Measurements from ENCODE around the gene SCFD2.
A peak's percentile ranks its signal among the peaks of the same experiment; 100 is the strongest.
"Not testable (repeated sequence)": the region's sequence is repeated elsewhere in the genome, so short reads cannot be mapped to it uniquely, and the experiment has no call there.

SCFD2 gene

GRCh38 chr4:53139256-53139655, 226.6 kb downstream of the SCFD2 start:
- DNase-seq (ENCODE audit: low read depth): not testable (repeated sequence)

GRCh38 chr4:53137468-53137867, 228.4 kb downstream of the SCFD2 start:
- no peak for DNase-seq (ENCODE audit: low read depth)

- no peak for DNase-seq (ENCODE audit: low read depth)
These were observed 228.9 kb downstream of the SCFD2 start for GRCh38 chr4:53136954-53137353.

- peak; percentile 6 for DNase-seq (ENCODE audit: low read depth)
These were observed 233.5 kb downstream of the SCFD2 start for GRCh38 chr4:53132132-53132891.

GRCh38 chr4:53131562-53131925, 234.3 kb downstream of the SCFD2 start:
- no peak for DNase-seq (ENCODE audit: low read depth)

GRCh38 chr4:53130896-53131561, 234.8 kb downstream of the SCFD2 start:
- no peak for DNase-seq (ENCODE audit: low read depth)

GRCh38 chr4:53128706-53129357, 237.0 kb downstream of the SCFD2 start:
- DNase-seq (ENCODE audit: low read depth): no peak

- no peak for DNase-seq (ENCODE audit: low read depth)
These were observed 237.6 kb downstream of the SCFD2 start for GRCh38 chr4:53128231-53128630.

- no peak for DNase-seq (ENCODE audit: low read depth)
These were observed 238.5 kb downstream of the SCFD2 start for GRCh38 chr4:53127365-53127764.

- DNase-seq (ENCODE audit: low read depth): no peak
These were observed 239.8 kb downstream of the SCFD2 start for GRCh38 chr4:53126099-53126498.

- no peak for DNase-seq (ENCODE audit: low read depth)
These were observed 242.0 kb downstream of the SCFD2 start for GRCh38 chr4:53123819-53124218.

GRCh38 chr4:53123171-53123570, 242.7 kb downstream of the SCFD2 start:
- DNase-seq (ENCODE audit: low read depth): no peak

GRCh38 chr4:53122280-53123116, 243.4 kb downstream of the SCFD2 start:
- DNase-seq (ENCODE audit: low read depth): no peak

- DNase-seq (ENCODE audit: low read depth): no peak
These were observed 244.5 kb downstream of the SCFD2 start for GRCh38 chr4:53121264-53121865.

GRCh38 chr4:53120778-53121177, 245.1 kb downstream of the SCFD2 start:
- DNase-seq (ENCODE audit: low read depth): no peak

- no peak for DNase-seq (ENCODE audit: low read depth)
These were observed 246.2 kb downstream of the SCFD2 start for GRCh38 chr4:53119680-53120079.

- no peak for DNase-seq (ENCODE audit: low read depth)
These were observed 247.2 kb downstream of the SCFD2 start for GRCh38 chr4:53118676-53119075.

GRCh38 chr4:53116954-53117353, 248.9 kb downstream of the SCFD2 start:
- DNase-seq (ENCODE audit: low read depth): no peak

- no peak for DNase-seq (ENCODE audit: low read depth)
These were observed 252.2 kb downstream of the SCFD2 start for GRCh38 chr4:53113431-53114225.

GRCh38 chr4:53105313-53105712, 260.5 kb downstream of the SCFD2 start:
- DNase-seq (ENCODE audit: low read depth): no peak

- DNase-seq (ENCODE audit: low read depth): no peak
These were observed 262.4 kb downstream of the SCFD2 start for GRCh38 chr4:53103481-53103880.
